ENCODE data around the gene ANKS6. TPM values are rescaled to one million over a fixed set of nuclear protein-coding genes. Genes with fewer than 3 reads are reported as not detected.

ANKS6 gene
- total RNA-seq, 6 donors from 2014 or later, result 25.6 to 56.2 (median 34.2) TPM

- DNase-seq (no peak), ATAC-seq (ENCODE audit: low FRiP score in 2 of 2) (no peak)
- TF ChIP-seq CTCF (IDR thresholded peaks at IDR 0.05), result no peak
- TF ChIP-seq POLR2AphosphoS5 (IDR thresholded peaks at IDR 0.05), result no peak
- TF ChIP-seq EP300 (IDR thresholded peaks at IDR 0.05), result no peak
- TF ChIP-seq POLR2A (IDR thresholded peaks at IDR 0.05), result no peak
- 87% methylated on average over 4 of the region's 4 CpGs for WGBS, 2 donors
- Histone ChIP-seq H3K4me1 (no peaks in the 10 kb centered on the region), H3K9me3 (peaks cover 0 to 9% (median 2%) of the 10 kb centered on the region in 4 donors), H3K36me3 (no peaks in the 10 kb centered on the region), H3K4me3 (no peak overlapping the region), H3K27me3 (no peaks in the 10 kb centered on the region), H3K27ac (no peak overlapping the region)
These were observed 76.0 kb downstream of the ANKS6 start for GRCh38 chr9:98720402-98720801.

- WGBS, 2 donors, result 64 to 70% methylated on average over 2 of the region's 2 CpGs
- no peak overlapping the region for H3K4me3 ChIP-seq
These were observed 77.3 kb downstream of the ANKS6 start for GRCh38 chr9:98719055-98719454.

GRCh38 chr9:98714833-98715232, 81.5 kb downstream of the ANKS6 start:
- 55 to 60% methylated on average over 1 of the region's 1 CpG for WGBS, 2 donors
- H3K4me1 ChIP-seq, result no peaks in the 10 kb centered on the region
- DNase-seq, result no peak

More at GRCh38 chr9:98719055-98719454, 77.3 kb downstream of the ANKS6 start:
- Histone ChIP-seq H3K27me3 (no peaks in the 10 kb centered on the region), H3K4me1 (no peaks in the 10 kb centered on the region), H3K27ac (no peak overlapping the region), H3K9me3 (peaks cover 0 to 7% (median 0%) of the 10 kb centered on the region in 4 donors), H3K36me3 (no peaks in the 10 kb centered on the region)
- no peak for ATAC-seq (ENCODE audit: low FRiP score in 2 of 2)
- TF ChIP-seq EP300 (IDR thresholded peaks at IDR 0.05) (no peak), POLR2A (IDR thresholded peaks at IDR 0.05) (no peak), CTCF (IDR thresholded peaks at IDR 0.05) (no peak), POLR2AphosphoS5 (IDR thresholded peaks at IDR 0.05) (no peak)
- no peak for DNase-seq

GRCh38 chr9:98712987-98713386, 83.4 kb downstream of the ANKS6 start:
- Histone ChIP-seq H3K4me1 (peaks cover 5 to 17% (median 9%) of the 10 kb centered on the region in 4 donors), H3K27ac (no peak overlapping the region), H3K4me3 (no peak overlapping the region), H3K9me3 (no peaks in the 10 kb centered on the region), H3K27me3 (peaks cover 0 to 22% (median 15%) of the 10 kb centered on the region in 4 donors), H3K36me3 (no peaks in the 10 kb centered on the region)
- TF ChIP-seq POLR2A (IDR thresholded peaks at IDR 0.05), result no peak
- TF ChIP-seq EP300 (IDR thresholded peaks at IDR 0.05), result no peak
- TF ChIP-seq POLR2AphosphoS5 (IDR thresholded peaks at IDR 0.05), result no peak
- TF ChIP-seq CTCF (IDR thresholded peaks at IDR 0.05), result no peak
- ATAC-seq (ENCODE audit: low FRiP score in 2 of 2) (no peak), DNase-seq (no peak)

More at GRCh38 chr9:98714833-98715232, 81.5 kb downstream of the ANKS6 start:
- H3K27ac ChIP-seq, result no peak overlapping the region
- no peak overlapping the region for H3K4me3 ChIP-seq
- TF ChIP-seq POLR2A (IDR thresholded peaks at IDR 0.05), result no peak
- no peaks in the 10 kb centered on the region for H3K9me3 ChIP-seq
- no peaks in the 10 kb centered on the region for H3K36me3 ChIP-seq
- peaks cover 0 to 4% (median under 1%) of the 10 kb centered on the region in 4 donors for H3K27me3 ChIP-seq
- ATAC-seq (ENCODE audit: low FRiP score in 2 of 2), result no peak

GRCh38 chr9:98709968-98710965, 86.1 kb downstream of the ANKS6 start:
- Histone ChIP-seq H3K9me3 (no peaks in the 10 kb centered on the region), H3K27me3 (peaks cover 0 to 33% (median 23%) of the 10 kb centered on the region in 4 donors), H3K27ac (no peak overlapping the region), H3K36me3 (no peaks in the 10 kb centered on the region), H3K4me3 (no peak overlapping the region), H3K4me1 (peaks cover 15 to 30% (median 19%) of the 10 kb centered on the region in 4 donors)
- WGBS, 2 donors, result 65 to 68% methylated on average over 14 of the region's 14 CpGs
- DNase-seq, result no peak
- no peak for TF ChIP-seq EP300 (IDR thresholded peaks at IDR 0.05)
- no peak for TF ChIP-seq POLR2AphosphoS5 (IDR thresholded peaks at IDR 0.05)
- TF ChIP-seq POLR2A (IDR thresholded peaks at IDR 0.05), result no peak
- TF ChIP-seq CTCF (IDR thresholded peaks at IDR 0.05), result no peak
- no peak for ATAC-seq (ENCODE audit: low FRiP score in 2 of 2)

All from upper lobe of left lung (tissue), 6 donors.